ENCODE results near the gene ATP6V1G2.
A peak's percentile ranks its signal among the peaks of the same experiment; 100 is the strongest.
"Not testable (repeated sequence)": the region's sequence is repeated elsewhere in the genome, so short reads cannot be mapped to it uniquely, and the experiment has no call there.

ATP6V1G2 gene

GRCh38 chr6:31546339-31546957 lies at the start of gene ATP6V1G2:
Gene ATP6V1G2 (minus strand): TSS chr6:31546608. CDS start chr6:31546559, 49 bp downstream.
- DNase-seq, result peak; percentile 90

- no peak for DNase-seq
Measured at GRCh38 chr6:31592396-31592771, 46.0 kb upstream of the ATP6V1G2 start.

- not testable (repeated sequence) for DNase-seq
Measured at GRCh38 chr6:31590691-31591090, 44.3 kb upstream of the ATP6V1G2 start.

- DNase-seq, result no peak
Measured at GRCh38 chr6:31588871-31589650, 42.7 kb upstream of the ATP6V1G2 start.

GRCh38 chr6:31587791-31588777 lies 41.7 kb upstream of the ATP6V1G2 start:
- no peak for DNase-seq

- no peak for DNase-seq
Measured at GRCh38 chr6:31586599-31587281, 40.3 kb upstream of the ATP6V1G2 start.

GRCh38 chr6:31586008-31586407 lies 39.6 kb upstream of the ATP6V1G2 start, which contains the start of gene LST1:
Gene LST1 (plus strand): TSS chr6:31586277. CDS start chr6:31587300, 1,023 bp downstream.
- no peak for DNase-seq

GRCh38 chr6:31585491-31585890 lies 39.1 kb upstream of the ATP6V1G2 start:
- no peak for DNase-seq

GRCh38 chr6:31582230-31582643 lies 35.8 kb upstream of the ATP6V1G2 start, which contains the start of gene LTB:
Gene LTB (minus strand): TSS chr6:31582424. CDS start chr6:31582417, 7 bp downstream.
- no peak for DNase-seq

GRCh38 chr6:31581434-31582229 lies 35.2 kb upstream of the ATP6V1G2 start:
- no peak for DNase-seq

- peak; percentile 62 for DNase-seq
Measured at GRCh38 chr6:31580807-31581433, 34.5 kb upstream of the ATP6V1G2 start.

GRCh38 chr6:31580438-31580740 lies 34.0 kb upstream of the ATP6V1G2 start:
- DNase-seq, result no peak

GRCh38 chr6:31579546-31580437 lies 33.4 kb upstream of the ATP6V1G2 start:
- no peak for DNase-seq

GRCh38 chr6:31579119-31579505 lies 32.7 kb upstream of the ATP6V1G2 start:
- DNase-seq, result no peak

- DNase-seq, result no peak
Measured at GRCh38 chr6:31578184-31579118, 32.0 kb upstream of the ATP6V1G2 start.

GRCh38 chr6:31577579-31577966 lies 31.2 kb upstream of the ATP6V1G2 start:
- DNase-seq, result no peak

GRCh38 chr6:31576897-31577578 lies 30.6 kb upstream of the ATP6V1G2 start:
- DNase-seq, result no peak

- DNase-seq, result no peak
Measured at GRCh38 chr6:31575952-31576685, 29.7 kb upstream of the ATP6V1G2 start.

Measured in NCI-H1436 (cell line).